Ishikawa (cell line): ENCODE measurements around the gene FCRL5.
A peak's percentile ranks its signal among the peaks of the same experiment; 100 is the strongest.

ENCODE experiments used
- CEBPB ChIP-seq: IDR thresholded peaks from 2 replicates; pipeline ENCODE4 v1.6.1; 2012
- CREB1 ChIP-seq: IDR thresholded peaks from 2 replicates; pipeline ENCODE4 v1.6.1; 2012; ENCODE audit warnings: low read depth
- EGR1 ChIP-seq: IDR thresholded peaks from 2 replicates; pipeline ENCODE4 v1.6.1; 2012
- EP300 ChIP-seq: IDR thresholded peaks from 2 replicates; pipeline ENCODE4 v1.6.1; 2012; ENCODE audit warnings: borderline replicate concordance
- FOXM1 ChIP-seq: IDR thresholded peaks from 2 replicates; pipeline ENCODE4 v1.6.1; 2012; ENCODE audit warnings: low read depth, borderline replicate concordance
- NFIC ChIP-seq: IDR thresholded peaks from 2 replicates; pipeline ENCODE4 v1.6.1; 2012
- RAD21 ChIP-seq: IDR thresholded peaks from 2 replicates; pipeline ENCODE4 v1.6.1; 2012; ENCODE audit warnings: low read depth
- TAF1 ChIP-seq: IDR thresholded peaks from 2 replicates; pipeline ENCODE4 v1.6.1; 2012; ENCODE audit warnings: low read depth, mild to moderate bottlenecking
- TCF12 ChIP-seq: IDR thresholded peaks from 2 replicates; pipeline ENCODE4 v1.6.1; 2012; ENCODE audit warnings: low read depth
- TEAD4 ChIP-seq: IDR thresholded peaks from 2 replicates; pipeline ENCODE4 v1.6.1; 2012
- USF1 ChIP-seq: IDR thresholded peaks from 2 replicates; pipeline ENCODE4 v1.6.1; 2012
- YY1 ChIP-seq: IDR thresholded peaks from 2 replicates; pipeline ENCODE4 v1.6.1; 2012; ENCODE audit warnings: low read depth
- ZBTB7A ChIP-seq: IDR thresholded peaks from 2 replicates; pipeline ENCODE4 v1.6.1; 2012; ENCODE audit warnings: low read depth
- TF ChIP-seq, protein P1 (sequence below): IDR thresholded peaks from 2 replicates; pipeline ENCODE4 v1.6.1; 2012
- TF ChIP-seq, protein P2 (sequence below): IDR thresholded peaks from 2 replicates; pipeline ENCODE4 v1.6.1; 2012; ENCODE audit warnings: low read depth, mild to moderate bottlenecking

Gene FCRL5

DNA sequence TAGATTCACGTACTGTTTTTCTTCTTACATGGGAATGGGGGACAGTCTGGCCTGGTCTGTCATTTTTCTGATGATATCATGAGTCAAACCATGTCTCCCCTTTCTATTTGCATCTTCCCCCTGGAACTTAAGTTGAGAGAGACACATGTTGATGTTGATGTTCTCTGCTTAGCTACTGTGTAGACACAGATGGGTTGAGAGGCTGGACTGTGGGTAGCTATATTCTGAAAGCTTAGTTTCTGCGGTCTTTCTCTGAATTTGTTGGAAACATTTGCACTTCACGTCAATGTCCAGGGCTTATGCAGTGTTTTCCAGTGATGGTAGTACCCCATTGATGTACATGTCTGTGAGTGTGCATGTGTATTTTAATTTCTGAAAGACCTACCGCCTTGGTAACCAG, 58.2 kb downstream of the FCRL5 start:
- TF ChIP-seq RAD21 (no peak), YY1 (no peak), EGR1 (no peak), CEBPB (no peak), USF1 (no peak)

- no peak for TF ChIP-seq YY1
- TF ChIP-seq RAD21 = peak; percentile 60
These were observed 61.7 kb downstream of the FCRL5 start for GRCh38 chr1:157490467-157491165.

DNA sequence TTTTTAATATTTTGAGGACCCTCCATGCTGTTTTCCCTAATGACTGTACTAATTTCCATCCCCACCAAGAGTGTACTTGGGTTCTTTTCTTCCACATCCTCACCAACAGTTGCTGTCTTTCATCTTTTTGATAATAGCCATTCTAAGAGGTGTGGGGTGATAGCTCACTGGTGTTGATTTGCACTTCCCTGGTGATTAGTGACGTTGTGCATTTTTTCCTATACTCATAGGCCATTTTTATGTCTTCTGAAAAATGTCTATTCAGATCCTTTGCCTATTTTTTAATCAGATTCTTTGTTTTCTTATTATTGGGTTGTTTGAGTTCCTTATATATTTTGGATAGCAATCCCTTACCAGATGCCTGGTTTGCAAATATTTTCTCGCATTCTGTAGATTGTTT, 64.2 kb downstream of the FCRL5 start:
- TF ChIP-seq CREB1 (no peak), YY1 (no peak), FOXM1 (no peak), TEAD4 (no peak), USF1 (no peak), TCF12 (no peak), EGR1 (no peak), TAF1 (no peak), RAD21 (no peak), ZBTB7A (no peak), NFIC (no peak), CEBPB (no peak), EP300 (no peak)
- TF ChIP-seq, protein P1, sequence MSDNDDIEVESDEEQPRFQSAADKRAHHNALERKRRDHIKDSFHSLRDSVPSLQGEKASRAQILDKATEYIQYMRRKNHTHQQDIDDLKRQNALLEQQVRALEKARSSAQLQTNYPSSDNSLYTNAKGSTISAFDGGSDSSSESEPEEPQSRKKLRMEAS = no peak
- TF ChIP-seq, protein P2, sequence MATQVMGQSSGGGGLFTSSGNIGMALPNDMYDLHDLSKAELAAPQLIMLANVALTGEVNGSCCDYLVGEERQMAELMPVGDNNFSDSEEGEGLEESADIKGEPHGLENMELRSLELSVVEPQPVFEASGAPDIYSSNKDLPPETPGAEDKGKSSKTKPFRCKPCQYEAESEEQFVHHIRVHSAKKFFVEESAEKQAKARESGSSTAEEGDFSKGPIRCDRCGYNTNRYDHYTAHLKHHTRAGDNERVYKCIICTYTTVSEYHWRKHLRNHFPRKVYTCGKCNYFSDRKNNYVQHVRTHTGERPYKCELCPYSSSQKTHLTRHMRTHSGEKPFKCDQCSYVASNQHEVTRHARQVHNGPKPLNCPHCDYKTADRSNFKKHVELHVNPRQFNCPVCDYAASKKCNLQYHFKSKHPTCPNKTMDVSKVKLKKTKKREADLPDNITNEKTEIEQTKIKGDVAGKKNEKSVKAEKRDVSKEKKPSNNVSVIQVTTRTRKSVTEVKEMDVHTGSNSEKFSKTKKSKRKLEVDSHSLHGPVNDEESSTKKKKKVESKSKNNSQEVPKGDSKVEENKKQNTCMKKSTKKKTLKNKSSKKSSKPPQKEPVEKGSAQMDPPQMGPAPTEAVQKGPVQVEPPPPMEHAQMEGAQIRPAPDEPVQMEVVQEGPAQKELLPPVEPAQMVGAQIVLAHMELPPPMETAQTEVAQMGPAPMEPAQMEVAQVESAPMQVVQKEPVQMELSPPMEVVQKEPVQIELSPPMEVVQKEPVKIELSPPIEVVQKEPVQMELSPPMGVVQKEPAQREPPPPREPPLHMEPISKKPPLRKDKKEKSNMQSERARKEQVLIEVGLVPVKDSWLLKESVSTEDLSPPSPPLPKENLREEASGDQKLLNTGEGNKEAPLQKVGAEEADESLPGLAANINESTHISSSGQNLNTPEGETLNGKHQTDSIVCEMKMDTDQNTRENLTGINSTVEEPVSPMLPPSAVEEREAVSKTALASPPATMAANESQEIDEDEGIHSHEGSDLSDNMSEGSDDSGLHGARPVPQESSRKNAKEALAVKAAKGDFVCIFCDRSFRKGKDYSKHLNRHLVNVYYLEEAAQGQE = no peak

GRCh38 chr1:157487504-157487903, 64.8 kb downstream of the FCRL5 start:
- TF ChIP-seq, protein P2 = no peak
- TF ChIP-seq TCF12 (no peak), YY1 (no peak), EGR1 (no peak), EP300 (no peak), CEBPB (no peak), TAF1 (no peak), NFIC (no peak), CREB1 (no peak), USF1 (no peak), TEAD4 (no peak), RAD21 (no peak)
- TF ChIP-seq, protein P1 = no peak

GRCh38 chr1:157487096-157487495, 65.2 kb downstream of the FCRL5 start:
- TF ChIP-seq TEAD4 (no peak), FOXM1 (no peak), YY1 (no peak), CREB1 (no peak), TAF1 (no peak), NFIC (no peak), EGR1 (no peak), EP300 (no peak), USF1 (no peak), ZBTB7A (no peak), CEBPB (no peak), RAD21 (no peak), TCF12 (no peak)
- TF ChIP-seq, protein P2 = no peak
- TF ChIP-seq, protein P1 = no peak
